HG03097 (cell line): ENCODE results near the gene TAS2R43.
"Not testable (repeated sequence)": the region's sequence is repeated elsewhere in the genome, so short reads cannot be mapped to it uniquely, and the experiment has no call there.

Experiments used
- ATAC-seq: cut with Tn5 transposase; IDR thresholded peaks from one replicate; pipeline ENCODE4 v1.9.1; 2021; ENCODE audit not compliant: unreplicated experiment, low FRiP score

TAS2R43 gene

DNA sequence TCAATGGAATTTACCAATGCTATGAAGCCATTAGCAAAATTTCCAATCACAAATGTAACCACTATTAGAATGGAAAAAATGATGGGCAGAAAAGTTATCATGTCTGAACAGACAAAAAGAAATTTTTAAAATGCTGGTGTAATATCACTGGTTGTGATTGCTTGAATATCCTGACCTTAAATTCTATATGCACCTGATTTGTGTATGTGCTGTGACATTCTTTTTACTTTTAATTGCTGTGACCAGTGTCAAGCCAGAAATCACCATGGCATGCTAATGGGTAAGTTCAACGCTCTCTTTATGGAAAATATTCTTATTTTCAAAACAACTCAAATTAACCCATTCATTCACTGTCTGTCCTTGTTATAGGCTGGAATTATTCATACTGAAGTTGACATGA is 29.9 kb downstream of the TAS2R43 start, which contains the start of gene TAS2R46:
Gene TAS2R46 (minus strand): TSS at position 101 of the 400 bp plus-strand sequence. CDS start 0 bp downstream, at position 101.
- not testable (repeated sequence) for ATAC-seq

DNA sequence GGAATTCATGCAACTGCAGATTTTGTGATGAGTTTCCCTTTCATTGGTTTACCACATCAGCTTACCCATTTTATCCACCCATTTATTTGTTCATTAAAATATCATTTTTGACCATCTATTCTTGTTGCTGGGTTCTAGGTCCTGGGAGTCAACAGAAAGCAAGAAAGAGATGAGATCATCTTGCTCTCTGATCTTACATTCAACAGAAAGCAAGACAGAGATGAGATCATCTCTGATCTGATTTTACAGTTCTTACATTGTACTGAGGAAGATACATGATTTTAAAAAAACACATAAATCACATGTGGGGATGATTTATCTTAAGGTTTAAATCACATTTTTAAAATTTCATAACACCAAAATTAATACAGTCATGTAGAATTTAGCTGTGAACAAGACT is 32.3 kb downstream of the TAS2R43 start:
- ATAC-seq = no peak

GRCh38 chr12:11059041-11059440 is 33.1 kb downstream of the TAS2R43 start:
- no peak for ATAC-seq

- no peak for ATAC-seq
Measured at GRCh38 chr12:11055306-11055705, 36.8 kb downstream of the TAS2R43 start.

DNA sequence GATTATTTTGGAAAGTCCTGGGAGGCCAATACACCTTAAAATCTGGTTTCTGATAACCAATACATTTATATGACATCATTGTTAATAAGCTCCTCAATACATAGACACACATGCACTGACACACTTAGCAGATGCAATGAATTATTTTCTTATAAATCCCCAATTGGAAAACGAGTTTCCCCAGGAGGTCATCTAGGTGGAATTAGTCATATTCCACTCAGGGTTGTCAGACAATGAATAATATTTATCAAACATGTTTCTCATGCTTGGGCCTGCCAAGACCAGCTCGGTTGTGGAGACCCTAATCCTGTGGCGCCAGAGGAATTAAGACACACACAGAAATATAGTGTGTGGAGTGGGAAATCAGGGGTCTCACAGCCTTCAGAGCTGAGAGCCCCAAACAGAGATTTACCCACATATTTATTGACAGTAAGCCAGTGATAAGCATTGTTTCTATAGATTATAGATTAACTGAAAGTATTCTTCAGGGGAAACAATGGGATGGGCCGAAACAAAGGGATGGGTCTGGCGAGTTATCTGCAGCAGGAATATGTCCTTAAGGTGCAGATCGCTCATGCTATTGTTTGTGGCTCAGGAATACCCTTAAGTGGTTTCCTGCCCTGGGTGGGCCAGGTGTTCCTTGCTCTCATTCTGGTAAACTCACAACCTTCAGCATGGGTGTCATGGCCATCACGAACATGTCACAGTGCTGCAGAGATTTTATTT is 42.1 kb downstream of the TAS2R43 start:
- ATAC-seq = not testable (repeated sequence)

DNA sequence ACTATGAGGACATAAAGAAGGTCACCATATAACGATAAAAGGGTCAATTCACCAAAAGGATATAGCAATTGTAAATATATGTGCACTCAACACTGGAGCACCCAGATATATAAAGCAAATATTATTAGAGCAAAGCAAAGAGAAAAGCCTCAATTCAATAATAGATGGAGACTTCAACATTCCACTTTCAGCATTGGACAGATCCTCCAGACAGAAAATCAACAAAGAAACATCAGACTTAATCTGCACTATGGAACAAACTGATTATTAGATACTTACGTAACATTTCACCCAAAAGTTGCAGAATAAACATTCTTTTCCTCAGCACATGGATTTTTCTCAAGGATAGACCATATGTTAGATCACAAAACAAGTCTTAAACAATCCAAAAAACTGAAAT is 50.7 kb downstream of the TAS2R43 start:
- not testable (repeated sequence) for ATAC-seq
